Astrocyte (in vitro differentiated cells and primary cell): Measurements from ENCODE around the gene CDHR5. TPM values are rescaled to one million over a fixed set of nuclear protein-coding genes. Genes with fewer than 3 reads are reported as not detected.

Experiments used
- DNase-seq: peaks from one replicate; pipeline ENCODE4 v3.0.0-alpha.2; 2010; ENCODE audit warnings: low read depth
- FAIRE-seq: peaks from 2 replicates; lab custom pipeline; 2011; peaks lifted over from hg19 to GRCh38; lab: Jason Lieb, UNC
- H2AFZ ChIP-seq: 2 replicates; pipeline ENCODE4 v1.6.0; 2012; ENCODE audit warnings: low read depth, low read length, inconsistent platforms
- H3K27ac ChIP-seq: 2 replicates; pipeline ENCODE4 v1.5.1; 2011; ENCODE audit warnings: low read depth, low read length, inconsistent platforms
- H3K27me3 ChIP-seq: 2 replicates; pipeline ENCODE4 v1.6.0; 2011; ENCODE audit warnings: low read length, inconsistent platforms; ENCODE audit not compliant: insufficient read depth
- H3K36me3 ChIP-seq: 2 replicates; pipeline ENCODE4 v1.5.1; 2011; ENCODE audit warnings: low read length, inconsistent platforms; ENCODE audit not compliant: insufficient read depth
- H3K4me1 ChIP-seq: 2 replicates; pipeline ENCODE4 v1.5.1; 2011; ENCODE audit warnings: low read length, inconsistent platforms; ENCODE audit not compliant: insufficient read depth
- H3K4me2 ChIP-seq: 2 replicates; pipeline ENCODE4 v1.6.0; 2012; ENCODE audit warnings: low read length, inconsistent platforms
- H3K4me3 ChIP-seq: 2 replicates; pipeline ENCODE4 v1.5.1; 2011; ENCODE audit warnings: low read depth, mild to moderate bottlenecking, low read length, inconsistent platforms; ENCODE audit not compliant: insufficient read depth
- H3K79me2 ChIP-seq: 2 replicates; pipeline ENCODE4 v1.6.0; 2012; ENCODE audit warnings: mild to moderate bottlenecking, low read length, inconsistent platforms; ENCODE audit not compliant: insufficient read depth
- H3K9ac ChIP-seq: 2 replicates; pipeline ENCODE4 v1.6.0; 2012; ENCODE audit warnings: mild to moderate bottlenecking, low read length, inconsistent platforms
- H3K9me3 ChIP-seq: 2 replicates; pipeline ENCODE4 v1.5.1; 2012; ENCODE audit warnings: low read depth, mild to moderate bottlenecking, low read length, inconsistent platforms; ENCODE audit not compliant: insufficient read depth
- H4K20me1 ChIP-seq: 2 replicates; pipeline ENCODE4 v1.6.0; 2012; ENCODE audit warnings: low read length, inconsistent platforms; ENCODE audit not compliant: insufficient read depth
- H3K27ac Mint-ChIP-seq: one replicate; pipeline ENCODE4 v1.8.0; 2021; ENCODE audit warnings: mild to moderate bottlenecking, mixed read lengths; ENCODE audit not compliant: unreplicated experiment
- H3K27me3 Mint-ChIP-seq: one replicate; pipeline ENCODE4 v1.8.0; 2021; ENCODE audit warnings: low read depth, mixed read lengths; ENCODE audit not compliant: unreplicated experiment
- H3K36me3 Mint-ChIP-seq: one replicate; pipeline ENCODE4 v1.8.0; 2021; ENCODE audit warnings: low read depth, mixed read lengths; ENCODE audit not compliant: unreplicated experiment
- H3K4me1 Mint-ChIP-seq: one replicate; pipeline ENCODE4 v1.8.0; 2021; ENCODE audit warnings: low read depth, mixed read lengths; ENCODE audit not compliant: unreplicated experiment
- H3K4me3 Mint-ChIP-seq: one replicate; pipeline ENCODE4 v1.8.0; 2021; ENCODE audit warnings: mild to moderate bottlenecking, moderate library complexity, mixed read lengths; ENCODE audit not compliant: unreplicated experiment
- H3K9me3 Mint-ChIP-seq: one replicate; pipeline ENCODE4 v1.8.0; 2021; ENCODE audit warnings: mild to moderate bottlenecking, mixed read lengths; ENCODE audit not compliant: unreplicated experiment
- CTCF ChIP-seq: IDR thresholded peaks from 2 replicates; pipeline ENCODE4 v1.5.1; 2011; ENCODE audit warnings: low read depth, mild to moderate bottlenecking, inconsistent platforms, low read length, moderate library complexity; ENCODE audit not compliant: insufficient read depth
- EZH2 ChIP-seq: IDR thresholded peaks from 2 replicates; pipeline ENCODE4 v1.6.1; 2012; ENCODE audit warnings: mild to moderate bottlenecking, low read length, inconsistent platforms; ENCODE audit not compliant: insufficient read depth
- total RNA-seq: library from RNA; stranded (reverse); gene quantifications from 2 replicates; pipeline ENCODE4 v1.2.1, GENCODE V29; 2021

Gene CDHR5
- total RNA-seq, 1 donor from 2014 or later: not detected

- no peaks in the 10 kb centered on the region for H3K4me1 Mint-ChIP-seq
- Histone ChIP-seq H3K9me3 (no peaks in the 10 kb centered on the region), H2AFZ (no peak overlapping the region), H3K27ac (no peak overlapping the region), H4K20me1 (peaks cover 7% of the 10 kb centered on the region), H3K4me3 (no peak overlapping the region), H3K27me3 (no peaks in the 10 kb centered on the region), H3K79me2 (no peaks in the 10 kb centered on the region), H3K36me3 (peaks cover 5% of the 10 kb centered on the region), H3K4me1 (no peaks in the 10 kb centered on the region), H3K4me2 (no peak overlapping the region), H3K9ac (no peak overlapping the region)
- no peak for FAIRE-seq
- H3K4me3 Mint-ChIP-seq: no peak overlapping the region
- no peaks in the 10 kb centered on the region for H3K9me3 Mint-ChIP-seq
- no peak overlapping the region for H3K27ac Mint-ChIP-seq
- H3K36me3 Mint-ChIP-seq: peaks cover 8% of the 10 kb centered on the region
- H3K27me3 Mint-ChIP-seq: no peaks in the 10 kb centered on the region
- TF ChIP-seq EZH2 (no peak), CTCF (no peak)
- DNase-seq: no peak
Observed at GRCh38 chr11:646214-646613, 21.5 kb upstream of the CDHR5 start.

- H3K27me3 Mint-ChIP-seq: no peaks in the 10 kb centered on the region
- no peaks in the 10 kb centered on the region for H3K9me3 Mint-ChIP-seq
- H4K20me1 ChIP-seq: peaks cover 14% of the 10 kb centered on the region
- no peaks in the 10 kb centered on the region for H3K4me1 Mint-ChIP-seq
- no peak for TF ChIP-seq CTCF
- TF ChIP-seq EZH2: no peak
- no peak overlapping the region for H3K9ac ChIP-seq
- no peaks in the 10 kb centered on the region for H3K9me3 ChIP-seq
- no peak overlapping the region for H3K4me3 Mint-ChIP-seq
- FAIRE-seq (no peak), DNase-seq (no peak)
- H3K27ac ChIP-seq: no peak overlapping the region
- H3K36me3 ChIP-seq: peaks cover 5% of the 10 kb centered on the region
- no peak overlapping the region for H3K4me2 ChIP-seq
- H3K27ac Mint-ChIP-seq: peak overlapping the region; percentile 41
- H3K36me3 Mint-ChIP-seq: peaks cover 8% of the 10 kb centered on the region
- H3K79me2 ChIP-seq: no peaks in the 10 kb centered on the region
- H3K27me3 ChIP-seq: no peaks in the 10 kb centered on the region
- H2AFZ ChIP-seq: no peak overlapping the region
- H3K4me3 ChIP-seq: no peak overlapping the region
- peaks cover 4% of the 10 kb centered on the region for H3K4me1 ChIP-seq
Observed at GRCh38 chr11:645536-645935, 20.8 kb upstream of the CDHR5 start.

GRCh38 chr11:643849-644738 is 19.3 kb upstream of the CDHR5 start:
- Histone ChIP-seq H3K4me2 (no peak overlapping the region), H3K27ac (no peak overlapping the region), H3K79me2 (no peaks in the 10 kb centered on the region), H4K20me1 (peaks cover 17% of the 10 kb centered on the region), H3K4me3 (no peak overlapping the region), H3K27me3 (no peaks in the 10 kb centered on the region), H3K9me3 (no peaks in the 10 kb centered on the region), H3K9ac (no peak overlapping the region), H3K36me3 (no peaks in the 10 kb centered on the region), H2AFZ (no peak overlapping the region), H3K4me1 (peaks cover 6% of the 10 kb centered on the region)
- Mint-ChIP-seq H3K9me3 (no peaks in the 10 kb centered on the region), H3K27me3 (no peaks in the 10 kb centered on the region), H3K27ac (no peak overlapping the region), H3K4me1 (no peaks in the 10 kb centered on the region), H3K36me3 (peaks cover 6% of the 10 kb centered on the region), H3K4me3 (no peak overlapping the region)
- TF ChIP-seq CTCF: no peak
- TF ChIP-seq EZH2: no peak
- FAIRE-seq (no peak), DNase-seq (no peak)
